H1 (cell line): ENCODE results near the gene ITGA3. TPM values are rescaled to one million over a fixed set of nuclear protein-coding genes. Genes with fewer than 3 reads are reported as not detected.

Experiments used
- CTCF ChIA-PET: fragments of 300-600 bp; sonication (Branson Sonifier 250); formaldehyde crosslinking; loops from one replicate; lab custom pipeline; 2021; ENCODE audit not compliant: partially characterized antibody; lab: Charles Lee
- POLR2A ChIA-PET: fragments of 300-600 bp; sonication (Branson Sonifier 250); formaldehyde crosslinking; loops from one replicate; lab custom pipeline; 2021; ENCODE audit warnings: inconsistent platforms; ENCODE audit not compliant: partially characterized antibody; lab: Charles Lee
- DNase-seq, 2 experiments: peaks; one replicate each; pipeline versions ENCODE4 v3.0.0 to v3.0.0-alpha.2; 2010 to 2022; ENCODE audit warnings: low spot score in 2 of 2, low read depth in 1 of 2, mixed read lengths in 1 of 2
- FAIRE-seq: peaks from 2 replicates; lab custom pipeline; 2011; peaks lifted over from hg19 to GRCh38; lab: Jason Lieb, UNC
- H2AFZ ChIP-seq: 2 replicates; pipeline ENCODE4 v1.8.1; 2012; ENCODE audit warnings: low read length, inconsistent platforms
- H2AK5ac ChIP-seq: 2 replicates; pipeline ENCODE4 v1.6.1; 2013; ENCODE audit warnings: low read depth, low read length
- H2BK120ac ChIP-seq: replicated peaks from 2 replicates; pipeline ENCODE3; 2013; ENCODE audit warnings: low read depth, low read length, inconsistent platforms
- H2BK12ac ChIP-seq: 2 replicates; pipeline ENCODE4 v1.6.1; 2013; ENCODE audit warnings: low read depth, low read length
- H2BK15ac ChIP-seq: 2 replicates; pipeline ENCODE4 v1.6.1; 2013; ENCODE audit warnings: low read length
- H2BK20ac ChIP-seq: 2 replicates; pipeline ENCODE4 v1.6.1; 2013; ENCODE audit warnings: low read length
- H2BK5ac ChIP-seq: 2 replicates; pipeline ENCODE4 v1.6.1; 2013; ENCODE audit warnings: low read depth, low read length
- H3K14ac ChIP-seq: 2 replicates; pipeline ENCODE4 v1.6.1; 2013; ENCODE audit warnings: inconsistent platforms; ENCODE audit not compliant: insufficient read length
- H3K18ac ChIP-seq: 2 replicates; pipeline ENCODE4 v1.6.1; 2013; ENCODE audit warnings: low read length; ENCODE audit errors: extremely low read depth
- H3K23ac ChIP-seq: 2 replicates; pipeline ENCODE4 v1.6.1; 2013; ENCODE audit warnings: inconsistent platforms; ENCODE audit not compliant: insufficient read length
- H3K23me2 ChIP-seq: 2 replicates; pipeline ENCODE4 v1.6.1; 2013; ENCODE audit warnings: low read depth, low read length
- H3K27ac ChIP-seq: 2 replicates; pipeline ENCODE4 v1.6.1; 2011; ENCODE audit warnings: low read depth, low read length, inconsistent platforms
- H3K27me3 ChIP-seq, 4 experiments: replicated peaks in 1 of 4; 1 replicate in 1 of 4; 2 replicates in 3 of 4; pipeline versions ENCODE4 v1.6.1 to v1.8.1; 2011 to 2013; ENCODE audit warnings: low read length in 3 of 4, mild to moderate bottlenecking in 3 of 4, inconsistent platforms in 2 of 4, mixed read lengths in 2 of 4, moderate library complexity in 1 of 4; ENCODE audit not compliant: control insufficient read depth in 3 of 4, insufficient read depth in 3 of 4; ENCODE audit errors: extremely low read depth in 1 of 4
- H3K36me3 ChIP-seq, 4 experiments: 2 replicates each; pipeline versions ENCODE4 v1.6.1 to v1.8.1; 2011 to 2013; ENCODE audit warnings: mild to moderate bottlenecking in 4 of 4, low read length in 3 of 4, moderate library complexity in 2 of 4, control low read depth in 1 of 4, inconsistent platforms in 1 of 4; ENCODE audit not compliant: insufficient read depth in 4 of 4, control insufficient read depth in 2 of 4
- H3K4ac ChIP-seq: replicated peaks from 2 replicates; pipeline ENCODE3; 2013; ENCODE audit warnings: low read length, low read depth, mixed read lengths, inconsistent platforms; ENCODE audit not compliant: insufficient read length
- H3K4me1 ChIP-seq, 4 experiments: replicated peaks in 1 of 4; 1 replicate in 1 of 4; 2 replicates in 3 of 4; pipeline versions ENCODE4 v1.6.1 to v1.8.1; 2011 to 2013; ENCODE audit warnings: low read length in 3 of 4, inconsistent platforms in 2 of 4, mixed read lengths in 1 of 4; ENCODE audit not compliant: insufficient read depth in 4 of 4, control insufficient read depth in 3 of 4
- H3K4me2 ChIP-seq, 2 experiments: 2 replicates each; pipeline versions ENCODE4 v1.6.1 to v1.8.1; 2011 to 2013; ENCODE audit warnings: low read depth in 2 of 2, low read length in 2 of 2, control low read depth in 1 of 2, inconsistent platforms in 1 of 2, mild to moderate bottlenecking in 1 of 2; ENCODE audit not compliant: insufficient read depth in 1 of 2
- H3K4me3 ChIP-seq, 4 experiments: fragments of 200-600, 300-600 bp in 1 of 4; sonication (generic), shearing (Covaris generic), sonication (Bioruptor Twin) in 1 of 4; 2 replicates each; pipeline versions ENCODE4 v1.5.1 to v1.8.1; 2011 to 2016; ENCODE audit warnings: low read length in 4 of 4, low read depth in 3 of 4, control low read depth in 2 of 4, inconsistent platforms in 2 of 4, mild to moderate bottlenecking in 2 of 4, mixed read lengths in 1 of 4, moderate library complexity in 1 of 4; ENCODE audit not compliant: insufficient read depth in 2 of 4; ENCODE audit errors: extremely low read depth in 1 of 4
- H3K56ac ChIP-seq: replicated peaks from 2 replicates; pipeline ENCODE3; 2013; ENCODE audit warnings: low read depth, mild to moderate bottlenecking, mixed read lengths, low read length, inconsistent platforms; ENCODE audit not compliant: insufficient read length
- H3K79me1 ChIP-seq: 2 replicates; pipeline ENCODE4 v1.6.1; 2013; ENCODE audit warnings: low read depth, low read length, control low read depth
- H3K79me2 ChIP-seq, 2 experiments: 2 replicates each; pipeline versions ENCODE4 v1.6.1 to v1.8.1; 2012 to 2013; ENCODE audit warnings: low read length in 2 of 2, mild to moderate bottlenecking in 2 of 2, inconsistent platforms in 1 of 2; ENCODE audit not compliant: insufficient read depth in 2 of 2, control insufficient read depth in 1 of 2
- H3K9ac ChIP-seq, 4 experiments: replicated peaks in 1 of 4; 1 replicate in 1 of 4; 2 replicates in 3 of 4; pipeline versions ENCODE4 v1.6.1 to v1.8.1; 2011 to 2013; ENCODE audit warnings: low read depth in 3 of 4, low read length in 3 of 4, control low read depth in 2 of 4, mild to moderate bottlenecking in 2 of 4, moderate library complexity in 2 of 4, inconsistent platforms in 1 of 4; ENCODE audit errors: extremely low read depth in 1 of 4
- H3K9me3 ChIP-seq, 2 experiments: 2 replicates each; pipeline versions ENCODE4 v1.6.1 to v1.8.1; 2012 to 2013; ENCODE audit warnings: mild to moderate bottlenecking in 2 of 2, moderate library complexity in 2 of 2, control low read depth in 1 of 2, inconsistent platforms in 1 of 2, low read depth in 1 of 2, low read length in 1 of 2, mixed read lengths in 1 of 2; ENCODE audit not compliant: insufficient read depth in 2 of 2
- H4K20me1 ChIP-seq, 2 experiments: replicated peaks in 1 of 2; 2 replicates each; pipeline versions ENCODE3 to v1.8.1; 2011 to 2013; ENCODE audit warnings: inconsistent platforms in 2 of 2, low read length in 2 of 2, mild to moderate bottlenecking in 1 of 2; ENCODE audit not compliant: insufficient read depth in 2 of 2, control insufficient read depth in 1 of 2
- H4K5ac ChIP-seq: 2 replicates; pipeline ENCODE4 v1.6.1; 2013; ENCODE audit warnings: low read length, low read depth, mixed read lengths, inconsistent platforms; ENCODE audit not compliant: insufficient read length
- H4K8ac ChIP-seq: 2 replicates; pipeline ENCODE4 v1.8.0; 2013; ENCODE audit warnings: mild to moderate bottlenecking, moderate library complexity, low read length, inconsistent platforms; ENCODE audit not compliant: insufficient read depth; ENCODE audit errors: extremely low read depth
- H4K91ac ChIP-seq: replicated peaks from 2 replicates; pipeline ENCODE3; 2013; ENCODE audit warnings: low read length, mixed read lengths, inconsistent platforms; ENCODE audit not compliant: insufficient read length
- CEBPB ChIP-seq: IDR thresholded peaks from 2 replicates; pipeline ENCODE4 v1.6.1; 2012; ENCODE audit warnings: low read depth, low read length
- HDAC2 ChIP-seq, 2 experiments: fragments of 300-600 bp in 1 of 2; sonication (generic) in 1 of 2; IDR thresholded peaks; 2 replicates each; pipeline ENCODE4 v1.6.1; 2011 to 2012; ENCODE audit warnings: low read depth in 2 of 2, low read length in 2 of 2, mild to moderate bottlenecking in 2 of 2, moderate library complexity in 2 of 2, borderline replicate concordance in 1 of 2, inconsistent platforms in 1 of 2
- JUN ChIP-seq: IDR thresholded peaks from 2 replicates; pipeline ENCODE4 v1.6.1; 2011; ENCODE audit warnings: low read depth, mild to moderate bottlenecking, improper control_type of control experiment, low read length
- MAFK ChIP-seq: IDR thresholded peaks from 2 replicates; pipeline ENCODE4 v1.6.1; 2012; ENCODE audit warnings: low read depth, mild to moderate bottlenecking, improper control_type of control experiment, low read length
- NANOG ChIP-seq: IDR thresholded peaks from 2 replicates; pipeline ENCODE4 v1.6.1; 2011; ENCODE audit warnings: low read length, low read depth, mild to moderate bottlenecking, inconsistent platforms; ENCODE audit not compliant: insufficient read depth, poor library complexity, severe bottlenecking
- POLR2AphosphoS5 ChIP-seq: IDR thresholded peaks from 2 replicates; pipeline ENCODE4 v1.6.1; 2011; ENCODE audit warnings: low read depth, low read length
- SIX5 ChIP-seq: IDR thresholded peaks from 2 replicates; pipeline ENCODE4 v1.6.1; 2011; ENCODE audit warnings: mild to moderate bottlenecking, low read depth, low read length
- SP2 ChIP-seq: IDR thresholded peaks from 2 replicates; pipeline ENCODE4 v1.6.1; 2012; ENCODE audit warnings: mild to moderate bottlenecking, low read length, inconsistent platforms
- SP4 ChIP-seq: IDR thresholded peaks from 2 replicates; pipeline ENCODE4 v1.6.1; 2012; ENCODE audit warnings: low read length, inconsistent platforms
- TBP ChIP-seq: IDR thresholded peaks from 2 replicates; pipeline ENCODE4 v1.6.1; 2011; ENCODE audit warnings: low read depth, low read length, improper control_type of control experiment
- WGBS, 2 experiments: shearing (Covaris generic) in 1 of 2; methylation state at CpG; one replicate each; pipeline versions ENCODE4 v1.1.6 to v1.1.7; 2013 to 2015; ENCODE audit warnings: low lambda C conversion rate in 2 of 2, mixed read lengths in 2 of 2, inconsistent platforms in 1 of 2, low coverage in 1 of 2, missing lambda C conversion rate in 1 of 2; ENCODE audit not compliant: insufficient replicate concordance in 2 of 2, insufficient coverage in 1 of 2, insufficient read length in 1 of 2; ENCODE audit errors: extremely low coverage in 1 of 2, missing lambda C conversion rate in 1 of 2; 5-methylcytosine and 5-hydroxymethylcytosine counted together
- polyA plus RNA-seq, 7 experiments: library from polyadenylated mRNA; depleted of rRNA in 3 of 7; stranded (reverse) in 5 of 7; unstranded in 2 of 7; fragments of >200 nt in 5 of 7; fragments of 200-250 nt in 2 of 7; gene quantifications; 1 replicate in 5 of 7; 2 replicates in 1 of 7; 4 replicates in 1 of 7; pipeline versions ENCODE4 v1.2.1 to v1.2.3, GENCODE V29; 2011 to 2013; ENCODE audit warnings: missing spikeins in 2 of 7, mixed read lengths in 2 of 7
- total RNA-seq: library from RNA; stranded (reverse); fragmentation: NEBNext Ultra II Directional; extraction: Animal tissue kit (Norgen Biotek cat#: 25700); gene quantifications from 2 replicates; pipeline ENCODE4 v1.2.1, GENCODE V29; 2021
- TF ChIP-seq, protein P1 (sequence below): IDR thresholded peaks from 2 replicates; pipeline ENCODE4 v1.6.1; 2012; ENCODE audit warnings: inconsistent platforms
- TF ChIP-seq, protein P2 (sequence below), 3 experiments: IDR thresholded peaks; 1 replicate in 2 of 3; 2 replicates in 1 of 3; pipeline versions ENCODE4 v1.5.1 to v1.6.1; 2011; ENCODE audit warnings: low read length in 3 of 3, mild to moderate bottlenecking in 3 of 3, inconsistent platforms in 2 of 3, low read depth in 1 of 3, moderate library complexity in 1 of 3; ENCODE audit not compliant: insufficient read depth in 1 of 3; ENCODE audit errors: control extremely low read depth in 1 of 3

ITGA3 gene
- total and polyA plus RNA-seq, 2 of the 8 experiments (the other 6 are each of a cell fraction or from before 2014, with no cell fraction given), result 24.0 to 24.2 TPM

DNA sequence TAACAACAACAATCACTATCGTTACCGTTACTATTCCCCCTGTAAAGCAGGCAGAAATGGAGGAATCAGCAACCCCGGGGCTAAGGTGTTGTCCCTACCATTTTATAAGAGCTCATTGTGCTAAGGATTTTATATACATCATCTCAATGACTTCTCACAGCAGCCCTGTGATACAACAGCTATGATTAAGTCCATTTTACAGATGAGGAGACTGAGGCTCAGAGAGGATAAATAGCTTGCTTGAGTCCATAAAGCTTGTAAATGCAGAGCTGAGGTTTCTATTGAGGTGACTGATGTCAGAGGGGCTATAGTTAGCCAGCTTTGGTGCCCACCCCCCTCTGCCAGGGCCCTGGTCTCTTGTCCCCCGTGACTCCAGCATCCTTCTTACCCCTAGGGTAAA lies 22.5 kb downstream of the ITGA3 start:
- no peaks in the 10 kb centered on the region for H3K79me1 ChIP-seq
- peaks cover 2 to 8% of the 10 kb centered on the region in 2 experiments for H4K20me1 ChIP-seq
- no peak overlapping the region for H3K27ac ChIP-seq
- H3K18ac ChIP-seq, result no peak overlapping the region
- no peak for DNase-seq
- H2AK5ac ChIP-seq, result no peak overlapping the region
- no peaks in the 10 kb centered on the region for H3K79me2 ChIP-seq
- POLR2A ChIA-PET, result interaction anchor here (1.2 to 3.3 kb wide), 2 partner anchors 16 to 23 kb away, joined by 3 to 17 read pairs; partner anchors contain the start of gene ITGA3
- no peak overlapping the region for H2BK20ac ChIP-seq
- no peaks in the 10 kb centered on the region for H3K23me2 ChIP-seq
- no peak overlapping the region for H3K56ac ChIP-seq
- FAIRE-seq, result no peak
- H2BK12ac ChIP-seq, result no peak overlapping the region
- CTCF ChIA-PET, result interaction anchor here (0.5 to 10.1 kb wide), 15 partner anchors 9 to 587 kb away, joined by 3 to 169 read pairs (median 6); partner anchors contain the start of gene ITGA3
- no peak overlapping the region for H4K8ac ChIP-seq
- no peaks in the 10 kb centered on the region for H3K9me3 ChIP-seq
- H4K91ac ChIP-seq, result no peak overlapping the region
- H4K5ac ChIP-seq, result no peak overlapping the region
- H3K36me3 ChIP-seq, result peaks cover 0 to 6% (median 1%) of the 10 kb centered on the region in 4 experiments; a peak in 4 of 8 replicates
- no peak overlapping the region for H2AFZ ChIP-seq
- no peak overlapping the region for H3K4me2 ChIP-seq
- no peak overlapping the region for H3K9ac ChIP-seq
- H3K4me1 ChIP-seq, result peaks cover 0 to 4% (median 3%) of the 10 kb centered on the region in 4 experiments; a peak in 3 of 7 replicates
- H3K27me3 ChIP-seq, result no peaks in the 10 kb centered on the region; a peak in 2 of 7 replicates
- no peak overlapping the region for H2BK120ac ChIP-seq
- H3K4ac ChIP-seq, result no peak overlapping the region
- no peak overlapping the region for H3K4me3 ChIP-seq
- H3K14ac ChIP-seq, result no peak overlapping the region
- WGBS, 2 experiments, result 91% methylated on average over 4 of the region's 4 CpGs; no CpG with 5 or more reads in 1 of the 2 experiments
- H2BK15ac ChIP-seq, result no peak overlapping the region
- H2BK5ac ChIP-seq, result no peak overlapping the region
- no peak overlapping the region for H3K23ac ChIP-seq
- TF ChIP-seq SP2 (no peak), JUN (no peak), TBP (no peak), SP4 (no peak), MAFK (no peak), POLR2AphosphoS5 (no peak), NANOG (no peak), SIX5 (no peak), CEBPB (no peak), HDAC2 (IDR thresholded peaks at IDR 0.05; ENCODE audit: borderline replicate concordance in 1 of 2, low read depth in 2 of 2, low read length in 2 of 2) (no peak)
- TF ChIP-seq, protein P1, sequence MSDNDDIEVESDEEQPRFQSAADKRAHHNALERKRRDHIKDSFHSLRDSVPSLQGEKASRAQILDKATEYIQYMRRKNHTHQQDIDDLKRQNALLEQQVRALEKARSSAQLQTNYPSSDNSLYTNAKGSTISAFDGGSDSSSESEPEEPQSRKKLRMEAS, result no peak
- TF ChIP-seq, protein P2, sequence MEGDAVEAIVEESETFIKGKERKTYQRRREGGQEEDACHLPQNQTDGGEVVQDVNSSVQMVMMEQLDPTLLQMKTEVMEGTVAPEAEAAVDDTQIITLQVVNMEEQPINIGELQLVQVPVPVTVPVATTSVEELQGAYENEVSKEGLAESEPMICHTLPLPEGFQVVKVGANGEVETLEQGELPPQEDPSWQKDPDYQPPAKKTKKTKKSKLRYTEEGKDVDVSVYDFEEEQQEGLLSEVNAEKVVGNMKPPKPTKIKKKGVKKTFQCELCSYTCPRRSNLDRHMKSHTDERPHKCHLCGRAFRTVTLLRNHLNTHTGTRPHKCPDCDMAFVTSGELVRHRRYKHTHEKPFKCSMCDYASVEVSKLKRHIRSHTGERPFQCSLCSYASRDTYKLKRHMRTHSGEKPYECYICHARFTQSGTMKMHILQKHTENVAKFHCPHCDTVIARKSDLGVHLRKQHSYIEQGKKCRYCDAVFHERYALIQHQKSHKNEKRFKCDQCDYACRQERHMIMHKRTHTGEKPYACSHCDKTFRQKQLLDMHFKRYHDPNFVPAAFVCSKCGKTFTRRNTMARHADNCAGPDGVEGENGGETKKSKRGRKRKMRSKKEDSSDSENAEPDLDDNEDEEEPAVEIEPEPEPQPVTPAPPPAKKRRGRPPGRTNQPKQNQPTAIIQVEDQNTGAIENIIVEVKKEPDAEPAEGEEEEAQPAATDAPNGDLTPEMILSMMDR (IDR thresholded peaks at IDR 0.05; ENCODE audit: control extremely low read depth in 1 of 3, insufficient read depth in 1 of 3, low read depth in 1 of 3, low read length in 3 of 3), result no peak
